ENCODE data around the gene PRSS50.

PRSS50 gene

DNA sequence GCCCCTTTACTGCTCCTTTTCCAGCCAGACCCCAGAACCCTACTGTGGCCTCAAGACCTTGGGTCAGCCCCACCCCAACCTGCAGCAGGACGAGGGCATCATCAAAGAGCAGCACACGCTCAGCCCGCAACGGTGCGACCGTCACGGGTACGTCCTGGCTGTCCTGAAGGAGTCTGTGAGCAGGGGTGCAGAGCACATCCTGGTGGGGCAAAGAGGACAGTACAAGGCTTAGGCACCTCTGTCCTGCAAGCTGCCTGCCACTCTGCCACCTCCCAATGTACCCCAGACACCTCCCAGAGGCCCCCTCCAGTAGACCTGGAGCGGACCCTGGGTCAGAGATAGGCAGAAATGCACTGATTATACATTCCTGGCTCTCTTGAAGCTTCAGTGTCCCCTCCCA is 32.2 kb downstream of the PRSS50 start:
- H3K4me3 ChIP-seq (ENCODE audit: low read length): no peak overlapping the region
- DNase-seq (ENCODE audit: low read depth): no peak
- TF ChIP-seq, protein P1, sequence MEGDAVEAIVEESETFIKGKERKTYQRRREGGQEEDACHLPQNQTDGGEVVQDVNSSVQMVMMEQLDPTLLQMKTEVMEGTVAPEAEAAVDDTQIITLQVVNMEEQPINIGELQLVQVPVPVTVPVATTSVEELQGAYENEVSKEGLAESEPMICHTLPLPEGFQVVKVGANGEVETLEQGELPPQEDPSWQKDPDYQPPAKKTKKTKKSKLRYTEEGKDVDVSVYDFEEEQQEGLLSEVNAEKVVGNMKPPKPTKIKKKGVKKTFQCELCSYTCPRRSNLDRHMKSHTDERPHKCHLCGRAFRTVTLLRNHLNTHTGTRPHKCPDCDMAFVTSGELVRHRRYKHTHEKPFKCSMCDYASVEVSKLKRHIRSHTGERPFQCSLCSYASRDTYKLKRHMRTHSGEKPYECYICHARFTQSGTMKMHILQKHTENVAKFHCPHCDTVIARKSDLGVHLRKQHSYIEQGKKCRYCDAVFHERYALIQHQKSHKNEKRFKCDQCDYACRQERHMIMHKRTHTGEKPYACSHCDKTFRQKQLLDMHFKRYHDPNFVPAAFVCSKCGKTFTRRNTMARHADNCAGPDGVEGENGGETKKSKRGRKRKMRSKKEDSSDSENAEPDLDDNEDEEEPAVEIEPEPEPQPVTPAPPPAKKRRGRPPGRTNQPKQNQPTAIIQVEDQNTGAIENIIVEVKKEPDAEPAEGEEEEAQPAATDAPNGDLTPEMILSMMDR (conservative IDR thresholded peaks at IDR 0.05; ENCODE audit: low read depth, low read length): no peak

DNA sequence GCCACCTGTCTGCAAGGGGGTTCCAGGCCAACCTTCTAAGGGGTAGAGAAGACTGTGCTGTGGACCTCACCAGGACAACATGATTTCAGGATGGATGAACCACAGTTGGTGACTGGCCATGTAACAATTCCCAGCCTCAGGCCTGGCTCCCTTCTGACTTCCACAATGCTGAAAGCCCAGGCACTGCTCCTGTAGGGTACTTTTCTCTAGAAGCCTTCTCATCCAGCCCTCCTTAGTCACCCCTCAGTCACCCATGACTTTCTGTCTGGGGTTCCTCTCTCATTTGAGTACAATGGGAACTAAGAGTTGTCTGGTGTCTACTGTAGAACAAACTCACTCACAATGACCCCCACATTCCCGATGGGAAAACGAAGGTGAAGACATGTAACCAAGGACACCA is 32.8 kb downstream of the PRSS50 start:
- no peak for DNase-seq (ENCODE audit: low read depth)
- no peak overlapping the region for H3K4me3 ChIP-seq (ENCODE audit: low read length)
- TF ChIP-seq, protein P1 (conservative IDR thresholded peaks at IDR 0.05; ENCODE audit: low read depth, low read length): no peak

DNA sequence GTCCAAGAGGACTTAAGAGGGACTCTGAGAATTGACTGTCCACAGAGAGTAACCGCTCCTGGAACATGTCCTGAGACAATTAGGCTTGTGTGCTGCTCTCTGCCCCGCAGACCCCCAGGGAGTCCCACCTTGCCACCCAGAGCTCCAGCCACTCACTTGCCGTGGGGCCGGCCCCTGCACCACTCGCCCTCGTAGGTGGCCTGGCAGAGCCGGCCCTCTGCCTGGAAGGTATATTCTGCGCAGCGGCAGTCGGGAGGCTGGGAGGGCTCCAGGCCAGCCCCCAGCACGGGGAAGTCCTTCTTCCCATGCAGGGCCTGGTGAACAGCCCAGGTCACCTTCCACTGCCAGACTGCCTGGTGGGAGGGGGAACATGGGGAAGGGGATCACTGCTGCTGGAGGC is 34.7 kb downstream of the PRSS50 start:
- DNase-seq (ENCODE audit: low read depth): no peak
- TF ChIP-seq, protein P1 (conservative IDR thresholded peaks at IDR 0.05; ENCODE audit: low read depth, low read length): no peak
- H3K4me3 ChIP-seq (ENCODE audit: low read length): no peak overlapping the region

DNA sequence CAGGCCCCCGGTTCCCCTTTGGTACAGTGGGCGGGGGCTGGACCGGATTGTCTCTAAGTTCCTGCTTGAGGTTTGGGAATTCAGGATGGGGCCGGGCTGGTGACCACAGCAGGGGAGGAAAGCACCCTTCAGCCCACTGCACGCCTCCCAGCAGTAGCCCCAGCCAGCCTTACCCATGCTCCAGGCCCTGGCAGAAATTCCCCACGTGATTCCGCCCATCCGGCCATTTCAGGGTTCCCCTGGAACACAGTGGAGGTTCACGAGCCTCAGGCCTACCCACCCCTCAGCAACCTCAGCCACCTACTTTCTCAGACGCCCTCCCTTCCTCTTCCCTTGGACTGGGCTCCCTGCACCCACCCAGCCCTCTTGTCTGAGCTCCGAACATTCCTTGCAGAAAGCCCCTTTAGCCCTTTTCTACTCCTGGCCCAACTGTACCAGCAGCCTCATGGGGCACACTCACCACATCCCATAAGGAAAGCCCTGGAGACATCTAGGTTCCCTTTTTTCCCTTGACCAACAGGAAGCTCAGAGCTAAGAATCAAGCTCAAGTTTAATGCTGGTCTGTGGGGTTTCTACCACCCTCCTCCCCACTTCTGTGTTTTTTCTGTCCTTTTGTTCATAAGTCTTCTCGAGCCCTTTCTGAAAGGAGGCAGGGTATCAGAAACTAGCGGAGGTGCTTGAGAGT is 35.7 kb downstream of the PRSS50 start:
- no peak overlapping the region for H3K4me3 ChIP-seq (ENCODE audit: low read length)
- no peak for DNase-seq (ENCODE audit: low read depth)
- TF ChIP-seq, protein P1 (conservative IDR thresholded peaks at IDR 0.05; ENCODE audit: low read depth, low read length): no peak

DNA sequence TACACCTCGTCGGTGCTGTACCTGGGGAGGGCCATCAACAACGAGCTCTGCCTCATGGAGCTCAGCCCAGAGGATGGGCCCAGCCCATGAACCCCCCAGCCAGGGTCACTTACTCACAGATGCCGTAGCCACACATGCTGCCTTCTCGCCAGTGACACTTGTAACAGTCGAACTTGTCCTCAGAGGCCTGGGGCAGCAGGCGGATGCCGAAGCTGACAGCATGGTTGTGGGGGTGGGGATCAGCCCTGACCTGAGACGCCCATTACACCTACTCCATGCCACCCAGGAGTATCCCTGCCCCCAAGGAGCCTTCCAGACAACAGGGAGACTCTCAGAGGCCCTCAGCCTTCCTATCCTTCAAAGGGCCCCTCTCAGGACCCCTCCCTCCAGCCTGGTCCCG is 36.3 kb downstream of the PRSS50 start:
- DNase-seq (ENCODE audit: low read depth): no peak
- TF ChIP-seq, protein P1 (conservative IDR thresholded peaks at IDR 0.05; ENCODE audit: low read depth, low read length): no peak
- no peak overlapping the region for H3K4me3 ChIP-seq (ENCODE audit: low read length)

DNA sequence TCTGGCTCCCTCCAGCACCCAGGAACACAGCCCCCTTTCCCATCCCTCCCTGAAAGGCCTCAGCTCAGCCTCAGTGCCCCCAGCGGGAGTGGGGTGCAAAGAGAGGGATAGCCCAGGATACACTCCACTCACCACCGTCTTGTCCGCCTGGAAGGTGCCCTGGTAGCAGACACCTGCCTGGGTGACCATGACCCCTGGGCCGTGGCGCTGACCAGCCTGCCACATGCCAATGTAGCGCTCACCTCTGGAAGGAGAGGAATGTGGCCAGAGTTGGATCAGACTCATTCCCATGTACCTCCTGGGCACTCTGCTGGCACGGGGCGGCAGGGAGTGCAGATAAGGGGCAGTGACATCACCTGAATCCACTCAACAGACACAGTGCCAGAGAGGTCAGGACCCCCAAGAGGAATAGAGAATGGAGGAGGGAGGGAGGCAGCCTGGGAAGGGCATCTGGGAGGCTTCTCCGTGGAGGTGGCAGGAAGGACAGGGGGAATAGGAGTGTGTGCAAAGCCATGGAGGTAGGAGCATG is 37.3 kb downstream of the PRSS50 start:
- TF ChIP-seq, protein P1 (conservative IDR thresholded peaks at IDR 0.05; ENCODE audit: low read depth, low read length): no peak
- H3K4me3 ChIP-seq (ENCODE audit: low read length): no peak overlapping the region
- DNase-seq (ENCODE audit: low read depth): no peak

DNA sequence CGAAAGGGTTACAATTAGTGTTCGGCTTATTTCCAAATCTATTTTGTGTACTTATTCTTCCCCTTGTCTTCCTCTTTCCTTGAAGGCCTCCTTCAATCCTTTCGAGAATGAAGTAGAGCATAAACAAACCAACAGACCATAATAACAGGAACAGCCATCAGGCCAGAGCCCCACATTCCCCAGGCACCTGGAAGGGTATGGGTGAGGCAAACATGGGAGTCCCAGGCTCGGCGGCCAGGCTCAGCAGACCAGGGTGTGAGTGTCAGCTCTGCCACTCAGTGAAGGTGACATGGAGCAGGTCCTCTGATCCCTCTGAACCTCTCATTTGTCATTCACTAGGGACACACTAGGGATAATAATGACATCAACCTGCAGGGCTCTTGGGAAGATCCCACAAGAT is 38.0 kb downstream of the PRSS50 start:
- no peak overlapping the region for H3K4me3 ChIP-seq (ENCODE audit: low read length)
- TF ChIP-seq, protein P1 (conservative IDR thresholded peaks at IDR 0.05; ENCODE audit: low read depth, low read length): no peak
- DNase-seq (ENCODE audit: low read depth): no peak

Measured in retinal pigment epithelial cell (primary cell).